HG03196 (cell line): Measurements from ENCODE around the gene BCKDHB.
"Not testable (repeated sequence)": the region's sequence is repeated elsewhere in the genome, so short reads cannot be mapped to it uniquely, and the experiment has no call there.

Source experiments
- ATAC-seq: cut with Tn5 transposase; IDR thresholded peaks from one replicate; pipeline ENCODE4 v1.9.1; 2021; ENCODE audit not compliant: unreplicated experiment

BCKDHB gene

GRCh38 chr6:80205404-80205803 is 98.9 kb downstream of the BCKDHB start:
- ATAC-seq, result no peak

DNA sequence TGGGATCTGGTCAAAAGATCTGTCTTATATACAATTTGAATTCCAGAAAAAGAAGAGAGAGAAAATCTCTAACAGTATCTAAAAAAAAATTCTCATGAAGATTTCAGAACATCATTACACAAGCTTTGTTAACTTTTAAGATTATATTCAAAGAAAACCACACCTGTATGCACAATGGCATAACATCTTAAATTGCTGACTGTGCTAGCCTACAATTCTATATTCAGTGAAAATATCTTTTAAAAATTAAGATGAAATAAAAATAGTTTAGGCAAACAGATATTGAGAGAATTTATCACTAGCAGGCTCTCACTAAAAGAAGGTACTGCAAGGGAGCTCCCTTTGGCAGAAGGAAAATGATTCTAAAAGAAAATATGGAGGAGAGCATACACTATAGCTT is 100.3 kb downstream of the BCKDHB start:
- ATAC-seq, result no peak

DNA sequence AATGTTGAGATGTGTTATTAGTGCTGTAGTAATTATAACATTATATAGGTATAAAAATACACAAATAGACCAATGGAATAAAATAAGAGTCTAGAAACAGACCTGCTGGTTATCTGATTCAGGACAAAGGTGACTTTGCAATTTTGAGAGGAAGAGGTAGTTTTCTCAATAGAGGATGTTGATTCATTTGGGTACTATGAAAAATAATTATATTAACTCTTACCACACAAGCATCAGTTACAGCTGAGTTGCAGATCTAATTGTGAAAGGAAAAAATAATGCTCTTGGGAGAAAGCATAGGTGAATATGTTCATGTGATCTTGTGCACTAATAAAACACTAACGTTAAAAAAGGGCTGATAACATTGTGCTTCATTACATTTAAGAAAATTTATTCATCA is 103.0 kb downstream of the BCKDHB start:
- no peak for ATAC-seq

DNA sequence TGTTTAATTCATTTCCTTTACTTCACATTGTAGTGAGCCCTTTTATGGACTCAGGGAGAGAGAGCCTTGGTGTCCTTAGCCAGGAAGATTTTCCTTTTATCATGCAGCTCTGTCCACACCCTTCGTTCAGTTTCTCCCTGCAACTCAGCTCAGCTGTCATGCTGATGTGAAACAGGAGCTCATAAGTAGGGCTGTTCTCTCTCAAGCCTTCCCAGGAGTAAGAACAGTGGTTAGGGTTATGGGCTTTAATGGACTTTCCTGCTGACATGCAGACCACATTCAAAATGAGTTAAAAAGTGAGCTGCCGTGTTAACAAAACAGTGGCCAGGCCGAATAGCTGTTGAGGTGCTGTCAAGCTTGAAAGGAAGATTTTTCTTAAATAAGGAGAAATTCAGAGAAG is 104.1 kb downstream of the BCKDHB start:
- ATAC-seq, result peak; percentile 57

GRCh38 chr6:80211286-80211685 is 104.8 kb downstream of the BCKDHB start:
- no peak for ATAC-seq

GRCh38 chr6:80211890-80212289 is 105.4 kb downstream of the BCKDHB start:
- not testable (repeated sequence) for ATAC-seq

GRCh38 chr6:80214436-80215022 is 108.1 kb downstream of the BCKDHB start:
- ATAC-seq, result peak; percentile 71

DNA sequence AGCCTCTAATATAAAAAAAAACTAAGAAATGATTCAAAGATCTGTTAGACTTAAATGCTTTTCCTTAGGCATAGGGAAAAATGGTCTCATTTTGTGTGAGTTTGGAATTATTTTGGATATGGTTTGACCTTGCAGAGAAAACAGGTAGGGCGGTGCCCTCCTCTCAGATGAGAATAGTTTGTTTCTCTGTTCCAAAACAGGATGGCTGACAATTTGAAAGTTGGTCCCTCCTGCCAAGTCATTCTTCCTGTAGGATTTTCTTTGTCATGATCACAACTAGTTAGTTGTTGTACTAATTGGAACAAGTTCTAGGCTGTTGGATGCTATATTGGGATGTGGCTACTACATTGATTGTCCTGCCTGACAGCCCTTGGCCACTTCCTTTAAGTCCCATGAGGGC is 108.6 kb downstream of the BCKDHB start:
- no peak for ATAC-seq

GRCh38 chr6:80217794-80218193 is 111.3 kb downstream of the BCKDHB start:
- no peak for ATAC-seq

- ATAC-seq, result no peak
These were observed 117.3 kb downstream of the BCKDHB start for GRCh38 chr6:80223743-80224212.

DNA sequence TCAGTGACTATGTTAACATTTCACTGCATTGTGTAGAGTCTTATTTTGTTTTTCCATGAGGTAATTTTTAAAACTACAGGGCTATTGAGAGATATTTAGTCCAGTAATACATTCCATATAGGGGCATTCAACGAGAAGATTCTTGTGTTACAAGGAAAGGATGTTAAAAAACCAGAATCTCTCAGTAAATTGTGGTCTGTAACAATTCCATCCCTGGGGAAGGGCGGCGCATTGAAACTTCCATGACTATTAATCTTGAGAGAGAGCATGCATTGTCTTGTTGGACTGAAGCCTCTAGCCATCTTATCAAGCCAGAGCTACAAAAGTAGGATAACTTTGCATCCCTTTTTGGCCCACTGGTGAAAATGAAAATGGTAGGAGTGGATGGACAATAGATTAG is 119.7 kb downstream of the BCKDHB start:
- ATAC-seq, result no peak

- no peak for ATAC-seq
These were observed 120.2 kb downstream of the BCKDHB start for GRCh38 chr6:80226699-80227098.

GRCh38 chr6:80227545-80228105 is 121.2 kb downstream of the BCKDHB start:
- ATAC-seq, result no peak

DNA sequence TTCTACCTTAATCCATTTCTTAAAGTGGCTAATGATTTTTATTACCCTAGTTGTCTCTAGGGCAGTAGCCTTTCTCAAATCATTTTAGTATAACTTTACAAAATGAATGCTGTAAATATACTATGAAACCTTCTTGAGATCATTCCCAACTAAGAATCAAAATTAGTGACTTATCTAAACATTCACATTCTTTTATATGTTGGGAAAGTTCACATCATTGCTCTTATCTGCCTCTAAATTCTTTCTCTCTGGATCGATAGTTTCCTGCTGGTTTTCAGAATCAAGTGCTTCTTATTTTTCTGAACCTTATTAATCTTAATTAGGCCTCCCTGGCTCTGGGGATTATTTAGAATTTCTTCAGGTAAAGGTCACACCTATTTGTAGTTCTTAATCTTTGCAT is 126.8 kb downstream of the BCKDHB start:
- ATAC-seq, result no peak

DNA sequence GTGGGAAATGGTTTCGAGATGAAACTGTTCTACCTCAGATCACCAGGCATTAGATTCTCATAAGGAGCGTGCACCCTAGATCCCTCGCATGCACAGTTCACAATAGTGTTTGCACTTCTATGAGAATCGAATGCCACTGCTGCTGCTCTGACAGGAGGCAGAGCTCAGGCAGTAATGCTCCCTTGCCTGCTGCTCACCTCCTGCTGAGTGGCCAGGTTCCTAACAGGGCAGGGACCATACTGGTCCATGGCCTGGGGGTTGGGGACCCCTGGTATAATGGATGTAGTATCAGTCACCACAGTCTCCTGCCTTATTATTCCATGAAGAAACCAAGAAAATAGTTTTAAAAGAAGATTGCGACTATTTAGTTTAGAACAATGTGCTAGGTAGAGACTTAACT is 127.5 kb downstream of the BCKDHB start:
- ATAC-seq, result no peak

DNA sequence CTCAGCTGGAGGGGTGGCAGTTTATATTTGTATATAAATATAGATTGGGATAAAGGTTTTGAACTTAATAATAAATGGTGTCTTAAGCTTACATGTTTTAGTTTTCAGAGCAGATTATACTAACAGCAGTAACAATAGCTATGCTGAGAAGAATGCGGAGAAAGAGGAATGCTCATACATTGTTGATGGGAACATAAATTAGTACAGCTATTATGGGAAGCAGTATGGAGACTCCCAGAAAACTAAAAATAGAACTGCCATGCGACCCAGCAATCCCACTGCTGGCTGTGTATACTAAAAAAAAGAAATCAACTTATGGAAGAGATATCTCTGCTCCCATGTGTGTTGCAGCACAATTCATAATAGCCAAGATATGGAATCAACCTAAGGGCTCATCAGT is 127.9 kb downstream of the BCKDHB start:
- no peak for ATAC-seq

GRCh38 chr6:80234908-80235307 is 128.4 kb downstream of the BCKDHB start:
- ATAC-seq, result no peak

- no peak for ATAC-seq
These were observed 129.2 kb downstream of the BCKDHB start for GRCh38 chr6:80235647-80236046.

- not testable (repeated sequence) for ATAC-seq
These were observed 132.3 kb downstream of the BCKDHB start for GRCh38 chr6:80238754-80239153.

- ATAC-seq, result no peak
These were observed 138.6 kb downstream of the BCKDHB start for GRCh38 chr6:80245043-80245442.

GRCh38 chr6:80249897-80250296 is 143.4 kb downstream of the BCKDHB start:
- no peak for ATAC-seq

- ATAC-seq, result no peak
These were observed 144.0 kb downstream of the BCKDHB start for GRCh38 chr6:80250391-80250997.

- ATAC-seq, result no peak
These were observed 144.8 kb downstream of the BCKDHB start for GRCh38 chr6:80251321-80251720.
